K562 (cell line): Measurements from ENCODE around the gene CRAT. TPM values are rescaled to one million over a fixed set of nuclear protein-coding genes. Genes with fewer than 3 reads are reported as not detected.

Experiments
- CBFB ChIP-seq: sonication (generic); formaldehyde crosslinking; IDR thresholded peaks from 2 replicates; pipeline ENCODE4 v1.4.0; 2020; ENCODE audit warnings: mild to moderate bottlenecking, missing genetic modification reagents
- ETS2 ChIP-seq: IDR thresholded peaks from 2 replicates; pipeline ENCODE4 v1.6.1; 2016; ENCODE audit warnings: borderline replicate concordance, missing genetic modification characterization, mild to moderate bottlenecking, moderate library complexity, missing compliant biosample characterization; ENCODE audit not compliant: poor library complexity, severe bottlenecking
- FOXA1 ChIP-seq: fragments of 450-650 bp; IDR thresholded peaks from 2 replicates; pipeline ENCODE4 v1.6.1; 2016; ENCODE audit warnings: mild to moderate bottlenecking, borderline replicate concordance
- HMG20A ChIP-seq: fragments of 450-650 bp; formaldehyde crosslinking; conservative IDR thresholded peaks from 2 replicates; pipeline ENCODE4 v1.4.0; 2020; ENCODE audit warnings: mild to moderate bottlenecking, mixed read lengths
- KHSRP ChIP-seq: fragments of 450-650 bp; IDR thresholded peaks from 2 replicates; pipeline ENCODE4 v1.6.1; 2017
- MNT ChIP-seq, 2 experiments: fragments of 450-650 bp; conservative IDR thresholded peaks; 2 replicates each; pipeline ENCODE4 v1.6.1; 2017; ENCODE audit warnings: mild to moderate bottlenecking in 2 of 2, moderate library complexity in 2 of 2
- NFE2 ChIP-seq: IDR thresholded peaks from 2 replicates; pipeline ENCODE4 v1.6.1; 2014; ENCODE audit warnings: antibody characterized with exemption, low read depth
- NFE2L1 ChIP-seq: fragments of 450-650 bp; IDR thresholded peaks from 2 replicates; pipeline ENCODE4 v1.6.1; 2016; ENCODE audit warnings: missing genetic modification characterization, low read depth, mild to moderate bottlenecking, missing compliant biosample characterization, moderate library complexity, borderline replicate concordance
- PHB2 ChIP-seq: fragments of 450-650 bp; IDR thresholded peaks from 2 replicates; pipeline ENCODE4 v1.6.1; 2017; ENCODE audit warnings: low read depth
- PRDM10 ChIP-seq: fragments of 450-650 bp; IDR thresholded peaks from 2 replicates; pipeline ENCODE4 v1.6.1; 2018; ENCODE audit not compliant: partially characterized antibody
- SAFB ChIP-seq: fragments of 200-400 bp; formaldehyde crosslinking; IDR thresholded peaks from 2 replicates; pipeline ENCODE4 v1.6.1; 2017; ENCODE audit warnings: low read depth, low read length, borderline replicate concordance
- SMAD1 ChIP-seq: fragments of 150-350 bp; IDR thresholded peaks from 2 replicates; pipeline ENCODE4 v1.6.1; 2014; ENCODE audit warnings: low read length, low read depth; ENCODE audit not compliant: partially characterized antibody
- TRIM24 ChIP-seq, 2 experiments: fragments of 450-650 bp; IDR thresholded peaks; 2 replicates each; pipeline ENCODE4 v1.6.1; 2016
- ZNF121 ChIP-seq: sonication (generic); formaldehyde crosslinking; conservative IDR thresholded peaks from 2 replicates; pipeline ENCODE4 v1.8.0; 2022; ENCODE audit warnings: missing genetic modification reagents
- ZNF584 ChIP-seq: fragments of 200-800 bp; sonication (Bioruptor generic); IDR thresholded peaks from 2 replicates; pipeline ENCODE4 v1.6.1; 2016; ENCODE audit warnings: low read depth, mild to moderate bottlenecking, missing genetic modification characterization, missing compliant biosample characterization
- ZNF695 ChIP-seq: fragments of 450-650 bp; formaldehyde crosslinking; IDR thresholded peaks from 2 replicates; pipeline ENCODE4 v1.4.0; 2020; ENCODE audit warnings: mild to moderate bottlenecking, moderate library complexity
- polyA plus RNA-seq, 8 experiments: library from polyadenylated mRNA; depleted of rRNA in 4 of 8; stranded (reverse) in 5 of 8; unstranded in 3 of 8; fragments of >200 nt; fragmentation: Nextera tagmentation in 2 of 8; fragmentation: Illumina TruSeq in 1 of 8; extraction: Ambion mirVana in 2 of 8; extraction: Trizol in 1 of 8; gene quantifications; 2 replicates each; pipeline versions ENCODE4 v1.2.1 to v1.2.3, GENCODE V29; 2011 to 2014; ENCODE audit warnings: inconsistent platforms in 1 of 8, missing spikeins in 1 of 8
- total RNA-seq, 7 experiments: library from RNA; depleted of rRNA in 6 of 7; stranded (reverse); fragments of >200 nt in 6 of 7; fragmentation: Illumina TruSeq in 2 of 7; extraction: Trizol in 2 of 7; gene quantifications; 2 replicates each; pipeline versions ENCODE4 v1.2.1 to v1.2.3, GENCODE V29; 2011 to 2021; ENCODE audit warnings: low replicate concordance in 1 of 7
- TF ChIP-seq, protein P1 (sequence below): fragments of 250-450 bp; sonication (Bioruptor Pico); IDR thresholded peaks from 2 replicates; pipeline ENCODE4 v1.9.0; 2021; ENCODE audit warnings: mild to moderate bottlenecking, inconsistent platforms
- TF ChIP-seq, protein P2 (sequence below): fragments of 250-450 bp; sonication (Bioruptor Pico); IDR thresholded peaks from 2 replicates; pipeline ENCODE4 v1.8.0; 2022; ENCODE audit warnings: inconsistent platforms

CRAT gene
- total and polyA plus RNA-seq, 9 of the 15 experiments (the other 6 are each of a cell fraction or from before 2014, with no cell fraction given): 0.20 to 13.8 (median 5.4) TPM

GRCh38 chr9:129110740-129111527 lies at the start of gene CRAT, which contains the start of gene PTPA (continued):
- TF ChIP-seq NFE2L1 (no peak), TRIM24 (IDR thresholded peaks at IDR 0.05) (peak in 1 of 2 experiments; percentile 40; a peak in 1 of 4 replicates), ZNF695 (CRISPR knock-in tag) (no peak), SMAD1 (peak; percentile 23), FOXA1 (no peak), ZNF584 (CRISPR knock-in tag) (no peak), ZNF121 (no peak), CBFB (no peak), SAFB (no peak), HMG20A (no peak), MNT (conservative IDR thresholded peaks at IDR 0.05) (peak; percentile 75 to 80), KHSRP (no peak), PHB2 (no peak), NFE2 (no peak), PRDM10 (peak; percentile 66), ETS2 (tag) (no peak)
- TF ChIP-seq, protein P1, sequence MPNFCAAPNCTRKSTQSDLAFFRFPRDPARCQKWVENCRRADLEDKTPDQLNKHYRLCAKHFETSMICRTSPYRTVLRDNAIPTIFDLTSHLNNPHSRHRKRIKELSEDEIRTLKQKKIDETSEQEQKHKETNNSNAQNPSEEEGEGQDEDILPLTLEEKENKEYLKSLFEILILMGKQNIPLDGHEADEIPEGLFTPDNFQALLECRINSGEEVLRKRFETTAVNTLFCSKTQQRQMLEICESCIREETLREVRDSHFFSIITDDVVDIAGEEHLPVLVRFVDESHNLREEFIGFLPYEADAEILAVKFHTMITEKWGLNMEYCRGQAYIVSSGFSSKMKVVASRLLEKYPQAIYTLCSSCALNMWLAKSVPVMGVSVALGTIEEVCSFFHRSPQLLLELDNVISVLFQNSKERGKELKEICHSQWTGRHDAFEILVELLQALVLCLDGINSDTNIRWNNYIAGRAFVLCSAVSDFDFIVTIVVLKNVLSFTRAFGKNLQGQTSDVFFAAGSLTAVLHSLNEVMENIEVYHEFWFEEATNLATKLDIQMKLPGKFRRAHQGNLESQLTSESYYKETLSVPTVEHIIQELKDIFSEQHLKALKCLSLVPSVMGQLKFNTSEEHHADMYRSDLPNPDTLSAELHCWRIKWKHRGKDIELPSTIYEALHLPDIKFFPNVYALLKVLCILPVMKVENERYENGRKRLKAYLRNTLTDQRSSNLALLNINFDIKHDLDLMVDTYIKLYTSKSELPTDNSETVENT: 0 out of 2 replicates have a peak, but pooled peaks have one; percentile 5
- TF ChIP-seq, protein P2, sequence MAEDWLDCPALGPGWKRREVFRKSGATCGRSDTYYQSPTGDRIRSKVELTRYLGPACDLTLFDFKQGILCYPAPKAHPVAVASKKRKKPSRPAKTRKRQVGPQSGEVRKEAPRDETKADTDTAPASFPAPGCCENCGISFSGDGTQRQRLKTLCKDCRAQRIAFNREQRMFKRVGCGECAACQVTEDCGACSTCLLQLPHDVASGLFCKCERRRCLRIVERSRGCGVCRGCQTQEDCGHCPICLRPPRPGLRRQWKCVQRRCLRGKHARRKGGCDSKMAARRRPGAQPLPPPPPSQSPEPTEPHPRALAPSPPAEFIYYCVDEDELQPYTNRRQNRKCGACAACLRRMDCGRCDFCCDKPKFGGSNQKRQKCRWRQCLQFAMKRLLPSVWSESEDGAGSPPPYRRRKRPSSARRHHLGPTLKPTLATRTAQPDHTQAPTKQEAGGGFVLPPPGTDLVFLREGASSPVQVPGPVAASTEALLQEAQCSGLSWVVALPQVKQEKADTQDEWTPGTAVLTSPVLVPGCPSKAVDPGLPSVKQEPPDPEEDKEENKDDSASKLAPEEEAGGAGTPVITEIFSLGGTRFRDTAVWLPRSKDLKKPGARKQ: no peak
